ENCODE results near the gene RPE65. TPM values are rescaled to one million over a fixed set of nuclear protein-coding genes. Genes with fewer than 3 reads are reported as not detected.

The RPE65 gene
- total RNA-seq, 1 donor from 2014 or later = not detected

DNA sequence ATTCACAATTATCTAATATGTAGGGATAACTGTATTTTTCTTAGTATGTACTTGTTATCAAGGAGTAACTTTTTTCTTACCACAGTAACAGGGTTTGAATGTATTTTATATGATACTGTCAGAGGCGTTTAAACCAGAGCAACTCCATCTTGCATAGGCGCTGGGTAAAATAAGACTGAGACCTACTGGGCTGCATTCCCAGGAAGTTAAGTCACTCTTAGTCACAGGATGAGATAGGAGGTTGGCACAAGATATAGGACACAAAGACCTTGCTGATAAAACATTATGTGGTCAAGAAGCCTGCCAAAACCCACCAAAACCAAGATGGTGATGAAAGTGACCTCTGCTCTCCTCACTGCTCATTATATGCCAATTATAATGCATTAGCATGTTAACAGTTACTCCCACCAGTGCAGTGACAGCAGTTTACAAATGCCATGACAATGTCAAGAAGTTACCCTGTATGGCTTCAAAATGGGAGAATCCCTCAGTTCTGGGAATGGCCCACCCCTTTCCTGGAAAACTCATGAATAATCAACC, 64.8 kb downstream of the RPE65 start:
- Mint-ChIP-seq H3K9me3 (no peaks in the 10 kb centered on the region), H3K4me1 (ENCODE audit: low read depth) (no peaks in the 10 kb centered on the region), H3K27ac (no peak overlapping the region), H3K4me3 (no peak overlapping the region), H3K36me3 (ENCODE audit: low read depth) (no peaks in the 10 kb centered on the region), H3K27me3 (ENCODE audit: insufficient read depth) (no peaks in the 10 kb centered on the region)
- no peak for DNase-seq (ENCODE audit: low spot score)
- intact Hi-C loops (cut with micrococcal nuclease) = no loop called here

GRCh38 chr1:68384321-68384813, 65.4 kb downstream of the RPE65 start:
- H3K27me3 Mint-ChIP-seq (ENCODE audit: insufficient read depth) = no peaks in the 10 kb centered on the region
- H3K9me3 Mint-ChIP-seq = no peaks in the 10 kb centered on the region
- no peaks in the 10 kb centered on the region for H3K36me3 Mint-ChIP-seq (ENCODE audit: low read depth)
- no peak overlapping the region for H3K4me3 Mint-ChIP-seq
- H3K4me1 Mint-ChIP-seq (ENCODE audit: low read depth) = no peaks in the 10 kb centered on the region
- DNase-seq (ENCODE audit: low spot score) = no peak
- H3K27ac Mint-ChIP-seq = no peak overlapping the region
- intact Hi-C loops (cut with micrococcal nuclease) = no loop called here

DNA sequence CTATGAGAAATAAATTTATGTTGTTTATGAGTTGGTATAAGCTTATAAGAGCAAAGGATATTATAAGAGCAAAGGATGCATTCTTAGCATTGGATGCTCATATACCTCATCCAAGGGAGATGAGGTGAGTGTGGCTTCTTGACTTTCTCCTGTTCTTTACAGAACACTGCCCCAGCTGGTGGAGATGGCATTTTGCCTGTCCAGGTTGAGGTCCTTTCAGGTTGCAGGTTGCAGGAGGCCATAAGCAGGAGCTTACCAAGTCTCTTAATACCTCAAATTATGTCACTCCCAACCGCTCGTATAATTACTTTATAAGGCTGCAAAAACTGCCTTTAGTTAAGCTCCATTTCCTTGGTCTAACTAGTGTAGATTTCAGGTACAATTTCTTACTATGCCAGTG, 66.7 kb downstream of the RPE65 start:
- no peaks in the 10 kb centered on the region for H3K9me3 Mint-ChIP-seq
- DNase-seq (ENCODE audit: low spot score) = no peak
- no peaks in the 10 kb centered on the region for H3K27me3 Mint-ChIP-seq (ENCODE audit: insufficient read depth)
- H3K4me1 Mint-ChIP-seq (ENCODE audit: low read depth) = no peaks in the 10 kb centered on the region
- intact Hi-C loops (cut with micrococcal nuclease) = no loop called here
- H3K27ac Mint-ChIP-seq = no peak overlapping the region
- H3K4me3 Mint-ChIP-seq = no peak overlapping the region
- H3K36me3 Mint-ChIP-seq (ENCODE audit: low read depth) = no peaks in the 10 kb centered on the region

DNA sequence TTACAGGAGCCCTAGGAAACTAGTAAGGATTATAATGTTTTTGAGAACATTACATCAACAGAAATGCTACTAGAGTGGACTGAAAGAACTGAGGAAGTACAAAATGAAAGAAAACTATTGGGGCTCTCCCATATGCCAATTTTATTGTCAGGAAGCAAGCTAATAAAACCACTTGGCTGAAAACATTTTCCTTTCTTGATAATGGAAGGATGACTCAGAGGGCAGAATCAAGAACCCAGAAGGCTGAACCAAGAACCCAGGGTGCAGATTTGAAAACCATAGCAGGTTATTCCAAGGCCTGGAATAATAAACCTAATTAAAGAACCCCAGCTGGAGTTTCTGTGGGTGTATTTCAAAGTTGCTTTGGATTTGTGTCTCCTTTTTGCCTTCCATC, 70.7 kb downstream of the RPE65 start:
- no peaks in the 10 kb centered on the region for H3K4me1 Mint-ChIP-seq (ENCODE audit: low read depth)
- H3K27ac Mint-ChIP-seq = no peak overlapping the region
- no peak for DNase-seq (ENCODE audit: low spot score)
- H3K36me3 Mint-ChIP-seq (ENCODE audit: low read depth) = no peaks in the 10 kb centered on the region
- H3K4me3 Mint-ChIP-seq = no peak overlapping the region
- intact Hi-C loops (cut with micrococcal nuclease) = no loop called here
- H3K27me3 Mint-ChIP-seq (ENCODE audit: insufficient read depth) = peaks cover 3% of the 10 kb centered on the region
- no peaks in the 10 kb centered on the region for H3K9me3 Mint-ChIP-seq

Other genes starting within 250 kb of the RPE65 start
- 0.70 TPM in 1 of 2 replicates, not detected in the other for gene WLS, start 217.4 kb downstream of the RPE65 start, total RNA-seq
- 10.0 and 11.3 TPM in 2 replicates for gene DEPDC1, start 47.1 kb upstream of the RPE65 start, total RNA-seq

All from activated T-helper 1 cell treated with anti-CD3 and anti-CD28 coated beads, Interleukin-12 subunit alpha, Interleukin-12 subunit beta, Interleukin-2, Interleukin-4 antibody, amounts not matched to agents 30 ng/mL and 10 ng/mL and 1 ng/mL, durations not matched to agents 14 hours and 24 hours and 36 hours (primary cell).